Stimulated activated CD4-positive, alpha-beta T cell treated with anti-CD3 and anti-CD28 coated beads, Interleukin-4, amount 100 ng/mL, for 4 hours (primary cell): ENCODE results near the gene TDRD10.
"Not testable (repeated sequence)": the region's sequence is repeated elsewhere in the genome, so short reads cannot be mapped to it uniquely, and the experiment has no call there.

ENCODE experiments used
- DNase-seq, 2 experiments: peaks; one replicate each; pipeline ENCODE4 v3.0.0-alpha.2; 2020

TDRD10 gene

GRCh38 chr1:154517661-154518060 lies 15.6 kb downstream of the TDRD10 start:
- no peak for DNase-seq

GRCh38 chr1:154519591-154519991 lies 17.6 kb downstream of the TDRD10 start:
- no peak for DNase-seq

GRCh38 chr1:154520333-154520732 lies 18.3 kb downstream of the TDRD10 start:
- no peak for DNase-seq

GRCh38 chr1:154521695-154522094 lies 19.7 kb downstream of the TDRD10 start:
- no peak for DNase-seq

- no peak for DNase-seq
Measured at GRCh38 chr1:154524881-154525280, 22.9 kb downstream of the TDRD10 start.

GRCh38 chr1:154527192-154527591 lies 25.2 kb downstream of the TDRD10 start:
- no peak for DNase-seq

GRCh38 chr1:154529308-154529707 lies 27.3 kb downstream of the TDRD10 start:
- no peak for DNase-seq

GRCh38 chr1:154531950-154532349 lies 29.9 kb downstream of the TDRD10 start:
- not testable (repeated sequence) for DNase-seq

- DNase-seq = no peak
Measured at GRCh38 chr1:154533952-154534844, 32.2 kb downstream of the TDRD10 start.

- DNase-seq = no peak
Measured at GRCh38 chr1:154536570-154536969, 34.6 kb downstream of the TDRD10 start.

- no peak for DNase-seq
Measured at GRCh38 chr1:154539486-154540483, 37.8 kb downstream of the TDRD10 start.

GRCh38 chr1:154541231-154541630 lies 39.2 kb downstream of the TDRD10 start:
- DNase-seq = no peak

- DNase-seq = peak; percentile 37 to 40
Measured at GRCh38 chr1:154546264-154547063, 44.4 kb downstream of the TDRD10 start.

GRCh38 chr1:154547105-154547732 lies 45.2 kb downstream of the TDRD10 start:
- DNase-seq = no peak

- no peak for DNase-seq
Measured at GRCh38 chr1:154548028-154548427, 46.0 kb downstream of the TDRD10 start.

- DNase-seq = no peak
Measured at GRCh38 chr1:154549202-154549770, 47.3 kb downstream of the TDRD10 start.

- DNase-seq = no peak
Measured at GRCh38 chr1:154550070-154550469, 48.1 kb downstream of the TDRD10 start.

GRCh38 chr1:154550657-154551056 lies 48.6 kb downstream of the TDRD10 start:
- DNase-seq = no peak

- no peak for DNase-seq
Measured at GRCh38 chr1:154551474-154551873, 49.5 kb downstream of the TDRD10 start.

GRCh38 chr1:154552036-154552435 lies 50.0 kb downstream of the TDRD10 start:
- DNase-seq = no peak
